NCI-H1694 (cell line): ENCODE results near the gene NR0B2.
A peak's percentile ranks its signal among the peaks of the same experiment; 100 is the strongest.
"Not testable (repeated sequence)": the region's sequence is repeated elsewhere in the genome, so short reads cannot be mapped to it uniquely, and the experiment has no call there.

Experiments used
- DNase-seq: peaks from one replicate; lab custom pipeline; 2025; lab: John Stamatoyannopoulos, UW

NR0B2 gene

GRCh38 chr1:26889551-26890466 is 24.0 kb downstream of the NR0B2 start, which contains the start of gene GPN2:
Gene GPN2, minus strand, starts transcription at chr1:26890283. Its CDS starts 187 bp downstream, at chr1:26890096.
- peak; percentile 39 for DNase-seq

GRCh38 chr1:26888231-26888630 is 25.5 kb downstream of the NR0B2 start:
- no peak for DNase-seq

GRCh38 chr1:26887125-26887524 is 26.6 kb downstream of the NR0B2 start:
- peak; percentile 14 for DNase-seq

- DNase-seq: no peak
These were observed 30.9 kb downstream of the NR0B2 start for GRCh38 chr1:26882696-26883463.

- not testable (repeated sequence) for DNase-seq
These were observed 32.2 kb downstream of the NR0B2 start for GRCh38 chr1:26881611-26882010.

GRCh38 chr1:26879793-26880192 is 34.0 kb downstream of the NR0B2 start:
- no peak for DNase-seq

GRCh38 chr1:26877326-26877725 is 36.4 kb downstream of the NR0B2 start:
- no peak for DNase-seq

GRCh38 chr1:26874896-26875295 is 38.9 kb downstream of the NR0B2 start:
- no peak for DNase-seq

GRCh38 chr1:26873097-26873496 is 40.7 kb downstream of the NR0B2 start:
- not testable (repeated sequence) for DNase-seq

GRCh38 chr1:26864610-26865480 is 48.9 kb downstream of the NR0B2 start:
- peak; percentile 85 for DNase-seq

GRCh38 chr1:26863685-26864077 is 50.1 kb downstream of the NR0B2 start:
- DNase-seq: no peak

- DNase-seq: no peak
These were observed 50.7 kb downstream of the NR0B2 start, which contains the start of gene SFN for GRCh38 chr1:26862781-26863684. Gene SFN, plus strand, starts transcription at chr1:26863149. Its CDS starts 64 bp downstream, at chr1:26863213.

- DNase-seq: no peak
These were observed 51.8 kb downstream of the NR0B2 start for GRCh38 chr1:26861889-26862378.
